ENCODE data around the gene PTCSC3. TPM values are rescaled to one million over a fixed set of nuclear protein-coding genes. Genes with fewer than 3 reads are reported as not detected.

The PTCSC3 gene
- total and polyA plus RNA-seq, 10 donors: not detected

DNA sequence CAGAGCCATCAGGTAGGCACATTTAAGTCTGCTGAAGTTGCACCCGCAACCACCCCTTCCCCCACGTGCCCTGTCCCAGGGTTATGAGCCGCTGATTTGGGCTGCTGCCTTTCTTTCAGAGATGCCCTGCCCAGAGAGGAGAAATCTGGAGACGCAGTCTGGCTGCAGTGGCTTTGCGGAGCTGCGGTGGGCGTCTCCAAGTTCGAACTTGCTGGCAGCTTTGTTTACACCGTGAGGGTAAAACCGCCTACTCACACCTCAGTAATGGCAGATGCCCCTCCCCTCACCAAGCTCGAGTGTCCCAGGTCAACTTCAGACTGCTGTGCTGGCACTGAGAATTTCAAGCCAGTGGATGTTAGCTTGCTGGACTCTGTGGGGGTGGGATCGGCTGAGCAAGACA lies 14.7 kb downstream of the PTCSC3 start:
- intact Hi-C loops (cut with DNase I; ENCODE audit: low total_unique reads): no loop called here
- H3K36me3 ChIP-seq: no peaks in the 10 kb centered on the region
- no peak overlapping the region for H3K27ac ChIP-seq
- H3K4me1 ChIP-seq: no peaks in the 10 kb centered on the region
- TF ChIP-seq POLR2A (IDR thresholded peaks at IDR 0.05) (no peak), CTCF (IDR thresholded peaks at IDR 0.05 in 8 of 11, conservative IDR thresholded peaks at IDR 0.05 in 3 of 11) (no peak), POLR2AphosphoS5 (IDR thresholded peaks at IDR 0.05) (no peak)
- peaks cover 0 to 3% (median 0%) of the 10 kb centered on the region in 8 donors for H3K9me3 ChIP-seq
- DNase-seq: no peak
- 60 to 78% (median 64%) methylated on average over 10 to 12 of the region's 12 CpGs for WGBS, 5 donors
- no peak overlapping the region for H3K4me3 ChIP-seq
- peaks cover 0 to 14% (median 0%) of the 10 kb centered on the region in 7 donors for H3K27me3 ChIP-seq (replicated peaks in 1 of 7)

DNA sequence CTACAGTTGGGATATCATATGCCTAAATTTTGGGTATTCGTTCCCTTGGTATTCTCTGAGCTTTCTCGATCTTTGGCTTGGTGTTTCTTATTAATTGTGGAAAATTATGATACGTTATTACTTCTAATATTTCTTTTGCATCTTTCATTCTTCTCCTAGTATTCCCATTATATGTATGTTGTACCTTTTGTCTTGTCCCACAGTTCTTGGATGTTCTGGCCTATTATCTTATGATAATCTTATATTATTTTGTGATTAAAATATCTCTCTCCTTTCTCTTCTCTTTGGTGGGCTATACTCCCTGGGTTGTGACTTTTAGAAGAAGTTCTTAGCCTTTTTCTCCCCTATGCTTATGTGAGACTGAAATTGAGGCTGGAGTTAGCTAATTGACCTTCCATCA lies 25.2 kb downstream of the PTCSC3 start:
- H3K9me3 ChIP-seq: peaks cover 0 to 31% (median 11%) of the 10 kb centered on the region in 8 donors
- intact Hi-C loops (cut with DNase I; ENCODE audit: low total_unique reads): no loop called here
- H3K4me3 ChIP-seq: no peak overlapping the region
- no peaks in the 10 kb centered on the region for H3K36me3 ChIP-seq
- H3K27me3 ChIP-seq (replicated peaks in 1 of 7): no peaks in the 10 kb centered on the region
- TF ChIP-seq POLR2AphosphoS5 (IDR thresholded peaks at IDR 0.05) (no peak), CTCF (IDR thresholded peaks at IDR 0.05 in 8 of 11, conservative IDR thresholded peaks at IDR 0.05 in 3 of 11) (no peak), POLR2A (IDR thresholded peaks at IDR 0.05) (no peak)
- H3K27ac ChIP-seq: no peak overlapping the region
- H3K4me1 ChIP-seq: no peaks in the 10 kb centered on the region
- 77 to 89% (median 88%) methylated on average over 3 of the region's 3 CpGs for WGBS, 5 donors
- DNase-seq: no peak

DNA sequence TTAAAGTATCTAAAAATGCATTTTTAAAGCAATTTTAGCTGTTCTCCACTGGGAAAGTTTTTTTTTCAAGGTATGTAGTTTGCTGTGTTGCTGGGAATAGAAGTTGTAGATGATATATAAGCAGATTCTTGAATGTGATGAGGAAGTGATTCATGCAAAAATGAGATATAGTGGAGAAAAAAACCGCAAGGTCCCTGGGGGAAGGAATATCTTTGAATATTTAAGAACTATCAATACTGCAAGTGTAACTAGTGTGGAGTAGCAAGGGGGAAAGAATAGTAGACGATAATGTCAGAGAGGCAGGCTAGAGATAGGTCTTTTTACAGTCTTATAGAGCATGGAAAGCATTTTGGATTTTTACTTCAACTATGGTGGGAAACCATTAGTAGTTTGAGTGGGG lies 42.5 kb downstream of the PTCSC3 start:
- Histone ChIP-seq H3K27me3 (replicated peaks in 1 of 7) (no peaks in the 10 kb centered on the region), H3K9me3 (no peaks in the 10 kb centered on the region), H3K4me3 (no peak overlapping the region), H3K4me1 (no peaks in the 10 kb centered on the region), H3K36me3 (no peaks in the 10 kb centered on the region), H3K27ac (no peak overlapping the region)
- intact Hi-C loops (cut with DNase I; ENCODE audit: low total_unique reads): no loop called here
- 67 to 84% (median 75%) methylated on average over 2 of the region's 2 CpGs for WGBS, 5 donors
- no peak for DNase-seq
- TF ChIP-seq CTCF (IDR thresholded peaks at IDR 0.05 in 8 of 11, conservative IDR thresholded peaks at IDR 0.05 in 3 of 11): no peak
- TF ChIP-seq POLR2AphosphoS5 (IDR thresholded peaks at IDR 0.05): no peak
- TF ChIP-seq POLR2A (IDR thresholded peaks at IDR 0.05): no peak

GRCh38 chr14:36132826-36133225 lies 43.7 kb downstream of the PTCSC3 start:
- Histone ChIP-seq H3K36me3 (no peaks in the 10 kb centered on the region), H3K4me3 (no peak overlapping the region), H3K27me3 (replicated peaks in 1 of 7) (no peaks in the 10 kb centered on the region), H3K27ac (no peak overlapping the region), H3K4me1 (no peaks in the 10 kb centered on the region), H3K9me3 (no peaks in the 10 kb centered on the region)
- intact Hi-C loops (cut with DNase I; ENCODE audit: low total_unique reads): no loop called here
- 3 to 98% (median 97%) methylated on average over 1 of the region's 1 CpG for WGBS, 5 donors
- TF ChIP-seq POLR2AphosphoS5 (IDR thresholded peaks at IDR 0.05) (no peak), POLR2A (IDR thresholded peaks at IDR 0.05) (no peak), CTCF (IDR thresholded peaks at IDR 0.05 in 8 of 11, conservative IDR thresholded peaks at IDR 0.05 in 3 of 11) (no peak)
- no peak for DNase-seq
